ENCODE results near the gene TRAP1.

- TF ChIP-seq, protein P1, sequence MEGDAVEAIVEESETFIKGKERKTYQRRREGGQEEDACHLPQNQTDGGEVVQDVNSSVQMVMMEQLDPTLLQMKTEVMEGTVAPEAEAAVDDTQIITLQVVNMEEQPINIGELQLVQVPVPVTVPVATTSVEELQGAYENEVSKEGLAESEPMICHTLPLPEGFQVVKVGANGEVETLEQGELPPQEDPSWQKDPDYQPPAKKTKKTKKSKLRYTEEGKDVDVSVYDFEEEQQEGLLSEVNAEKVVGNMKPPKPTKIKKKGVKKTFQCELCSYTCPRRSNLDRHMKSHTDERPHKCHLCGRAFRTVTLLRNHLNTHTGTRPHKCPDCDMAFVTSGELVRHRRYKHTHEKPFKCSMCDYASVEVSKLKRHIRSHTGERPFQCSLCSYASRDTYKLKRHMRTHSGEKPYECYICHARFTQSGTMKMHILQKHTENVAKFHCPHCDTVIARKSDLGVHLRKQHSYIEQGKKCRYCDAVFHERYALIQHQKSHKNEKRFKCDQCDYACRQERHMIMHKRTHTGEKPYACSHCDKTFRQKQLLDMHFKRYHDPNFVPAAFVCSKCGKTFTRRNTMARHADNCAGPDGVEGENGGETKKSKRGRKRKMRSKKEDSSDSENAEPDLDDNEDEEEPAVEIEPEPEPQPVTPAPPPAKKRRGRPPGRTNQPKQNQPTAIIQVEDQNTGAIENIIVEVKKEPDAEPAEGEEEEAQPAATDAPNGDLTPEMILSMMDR (IDR thresholded peaks at IDR 0.05; ENCODE audit: low read depth, low read length), result no peak
- TF ChIP-seq EZH2phosphoT487 (IDR thresholded peaks at IDR 0.05; ENCODE audit: low read depth), result no peak
Measured at GRCh38 chr16:3752984-3753383, 35.7 kb upstream of the TRAP1 start.
